Uterus (tissue), 2 donors: ENCODE data around the gene GBX1.

Source experiments
- CTCF ChIP-seq, 4 experiments: fragments of 200-600 bp in 2 of 4; fragments of 450-650 bp in 2 of 4; sonication (generic) in 2 of 4; IDR thresholded peaks; one replicate each; pipeline ENCODE4 v1.5.1; 2016 to 2019; ENCODE audit warnings: antibody characterized with exemption in 4 of 4, mild to moderate bottlenecking in 2 of 4, moderate library complexity in 1 of 4
- POLR2A ChIP-seq, 2 donors: fragments of 450-650 bp; IDR thresholded peaks; one replicate each; pipeline ENCODE4 v1.6.1; 2016; ENCODE audit warnings: antibody characterized with exemption in 2 of 2, mild to moderate bottlenecking in 1 of 2, moderate library complexity in 1 of 2

DNA sequence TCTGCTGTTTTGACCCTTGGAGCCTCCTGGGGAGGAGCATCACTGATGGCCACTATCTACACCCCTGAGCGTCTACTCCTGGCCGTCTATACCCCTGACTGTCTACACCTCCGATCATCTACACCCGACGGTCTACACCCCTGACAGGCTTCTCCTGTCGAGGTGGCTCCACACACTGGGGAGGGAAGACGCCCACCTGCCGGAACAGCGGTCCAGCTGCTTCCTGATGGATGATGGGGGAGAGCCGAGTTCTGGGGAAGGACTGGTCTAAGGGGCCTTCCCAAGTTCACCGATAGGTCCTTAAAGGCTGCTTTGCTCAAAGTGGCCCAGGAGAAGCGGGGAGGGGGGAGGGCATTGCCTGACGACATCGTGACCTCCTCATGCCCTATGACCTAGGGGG is 39.4 kb downstream of the GBX1 start:
- no peak for TF ChIP-seq CTCF (IDR thresholded peaks at IDR 0.05)
- TF ChIP-seq POLR2A (IDR thresholded peaks at IDR 0.05) = no peak
